ENCODE results near the gene TUBA3E. TPM values are rescaled to one million over a fixed set of nuclear protein-coding genes. Genes with fewer than 3 reads are reported as not detected.
"Not testable (repeated sequence)": the region's sequence is repeated elsewhere in the genome, so short reads cannot be mapped to it uniquely, and the experiment has no call there.

Gene TUBA3E
- total RNA-seq, 2 experiments from 2014 or later = not detected

DNA sequence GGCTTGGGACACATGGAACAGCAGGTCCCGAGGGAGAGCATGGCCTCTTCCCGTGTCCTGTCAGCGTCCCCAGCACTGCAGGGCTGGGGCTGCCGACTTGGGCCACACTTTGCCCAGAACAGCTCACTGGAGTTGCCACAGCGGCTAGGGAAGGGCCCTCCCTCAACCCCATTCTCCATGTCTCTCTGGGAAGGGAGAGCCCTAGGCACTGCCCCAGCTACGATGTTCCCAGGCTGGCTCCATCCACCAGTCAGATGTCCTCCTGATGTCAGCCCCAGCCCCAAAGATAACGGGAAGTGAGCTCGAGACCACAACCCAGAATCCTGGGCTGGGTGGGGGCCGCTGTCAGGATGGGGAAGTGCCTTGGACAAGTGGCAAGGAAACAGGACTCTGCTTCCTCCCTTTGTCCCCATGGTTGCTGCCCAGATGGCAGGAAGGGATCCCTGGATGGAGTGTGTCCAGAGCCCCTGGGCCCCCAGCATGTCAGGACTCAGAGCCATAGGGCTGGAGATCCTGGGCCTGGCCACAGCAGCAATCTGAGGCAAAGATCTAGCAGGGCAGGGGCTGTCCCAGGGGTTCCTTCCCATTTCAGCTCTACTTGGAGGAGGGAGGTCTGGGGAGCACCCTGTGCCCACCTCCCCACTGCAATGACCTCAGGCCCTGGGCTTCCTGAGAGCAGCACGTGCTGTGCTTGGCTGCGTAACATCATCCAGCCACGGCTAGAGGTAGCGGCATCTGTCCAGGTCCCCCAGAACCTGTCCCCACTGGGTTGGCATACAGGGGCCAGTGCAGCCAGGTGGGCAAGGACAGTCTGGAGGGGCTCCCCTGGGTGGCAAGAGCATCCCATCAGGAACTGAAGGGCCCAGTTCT lies 55.6 kb downstream of the TUBA3E start:
- H3K79me2 ChIP-seq (ENCODE audit: insufficient read depth, low read depth, low read length); H3K9me2 ChIP-seq (ENCODE audit: insufficient read depth, low read length); intact Hi-C loops (cut with micrococcal nuclease; ENCODE audit: unreplicated experiment); BruUV-seq (replicated peaks); H3K4me2 ChIP-seq (ENCODE audit: low read length); H3K4me1 ChIP-seq (ENCODE audit: insufficient read depth, low read length, poor library complexity, severe bottlenecking); H4K20me1 ChIP-seq (ENCODE audit: insufficient read depth, low read length); H2AFZ ChIP-seq (ENCODE audit: low read length); CTCF ChIA-PET (ENCODE audit: unreplicated experiment); H3K4me3 ChIP-seq (ENCODE audit: low read depth, low read length, poor library complexity, severe bottlenecking); H3K27ac ChIP-seq (ENCODE audit: low read depth, low read length, poor library complexity, severe bottlenecking); H3K36me3 ChIP-seq (ENCODE audit: insufficient read depth, low read length); H3K9me3 ChIP-seq (ENCODE audit: low read length); DNase-seq (ENCODE audit: low spot score): not testable (repeated sequence)
- POLR2A ChIA-PET = interaction anchor here (0.6 kb wide), 1 partner anchor 191 kb away, joined by 8 read pairs; no protein-coding TSS in a partner anchor

Other genes with a start within 250 kb of the TUBA3E start
- not detected in 2 replicates for gene RAB6C, start 218.8 kb downstream of the TUBA3E start, total RNA-seq (2014; rRNA removed; shearing (Covaris generic))
- gene RAB6C, start 218.8 kb downstream of the TUBA3E start, total RNA-seq (2022) = not detected in 2 replicates
- gene POTEF, start 69.2 kb downstream of the TUBA3E start, total RNA-seq (2014; rRNA removed; shearing (Covaris generic)) = not detected in 2 replicates
- gene POTEF, start 69.2 kb downstream of the TUBA3E start, total RNA-seq (2022) = not detected in 2 replicates
- gene CCDC74B, start 53.3 kb downstream of the TUBA3E start, total RNA-seq (2014; rRNA removed; shearing (Covaris generic)) = 2.4 and 2.6 TPM in 2 replicates
- 2.6 and 4.2 TPM in 2 replicates for gene CCDC74B, start 53.3 kb downstream of the TUBA3E start, total RNA-seq (2022)
- 52.0 and 61.9 TPM in 2 replicates for gene SMPD4, start 16.8 kb downstream of the TUBA3E start, total RNA-seq (2014; rRNA removed; shearing (Covaris generic))
- 93.8 and 95.1 TPM in 2 replicates for gene SMPD4, start 16.8 kb downstream of the TUBA3E start, total RNA-seq (2022)
- 591 and 617 TPM in 2 replicates for gene MZT2B, start 16.2 kb downstream of the TUBA3E start, total RNA-seq (2014; rRNA removed; shearing (Covaris generic))
- gene MZT2B, start 16.2 kb downstream of the TUBA3E start, total RNA-seq (2022) = 474 and 494 TPM in 2 replicates
- gene IMP4, start 144.5 kb upstream of the TUBA3E start, total RNA-seq (2014; rRNA removed; shearing (Covaris generic)) = 265 and 266 TPM in 2 replicates
- 314 and 327 TPM in 2 replicates for gene IMP4, start 144.5 kb upstream of the TUBA3E start, total RNA-seq (2022)
- 96.6 and 107 TPM in 2 replicates for gene PTPN18, start 157.6 kb upstream of the TUBA3E start, total RNA-seq (2014; rRNA removed; shearing (Covaris generic))
- 309 and 363 TPM in 2 replicates for gene PTPN18, start 157.6 kb upstream of the TUBA3E start, total RNA-seq (2022)

Measured in OCI-LY7 (cell line).